Parathyroid adenoma (tissue), 2 donors: Measurements from ENCODE around the gene PBXIP1.

ENCODE experiments used
- H2AFZ ChIP-seq: fragments of 300-600 bp; sonication (generic); one replicate; pipeline ENCODE4 v1.7.0; 2017; ENCODE audit warnings: antibody characterized with exemption, mild to moderate bottlenecking
- H3K27ac ChIP-seq: fragments of 300-600 bp; sonication (generic); one replicate; pipeline ENCODE4 v1.7.0; 2017
- H3K27me3 ChIP-seq: fragments of 300-600 bp; sonication (generic); one replicate; pipeline ENCODE4 v1.7.0; 2017; ENCODE audit warnings: low read length; ENCODE audit not compliant: control insufficient read depth, insufficient read depth
- H3K36me3 ChIP-seq: fragments of 300-600 bp; sonication (generic); one replicate; pipeline ENCODE4 v1.7.0; 2017; ENCODE audit warnings: low read length; ENCODE audit not compliant: control insufficient read depth, insufficient read depth
- H3K4me1 ChIP-seq: fragments of 300-600 bp; sonication (generic); one replicate; pipeline ENCODE4 v1.7.0; 2017; ENCODE audit warnings: control low read depth
- H3K4me2 ChIP-seq: fragments of 300-600 bp; sonication (generic); one replicate; pipeline ENCODE4 v1.7.0; 2017; ENCODE audit warnings: low read length
- H3K4me3 ChIP-seq: fragments of 300-600 bp; sonication (generic); one replicate; pipeline ENCODE4 v1.7.0; 2017; ENCODE audit warnings: low read depth, low read length
- H3K79me2 ChIP-seq: fragments of 300-600 bp; sonication (generic); one replicate; pipeline ENCODE4 v1.7.0; 2017; ENCODE audit warnings: control low read depth
- H3K9ac ChIP-seq: fragments of 300-600 bp; sonication (generic); one replicate; pipeline ENCODE4 v1.7.0; 2017; ENCODE audit warnings: mild to moderate bottlenecking
- H3K9me3 ChIP-seq: fragments of 300-600 bp; sonication (generic); one replicate; pipeline ENCODE4 v1.7.0; 2017; ENCODE audit warnings: low read length; ENCODE audit not compliant: control insufficient read depth
- TF ChIP-seq, protein P1 (sequence below): fragments of 300-600 bp; sonication (generic); IDR thresholded peaks from one replicate; pipeline ENCODE4 v1.7.0; 2017; ENCODE audit warnings: antibody characterized with exemption, mild to moderate bottlenecking
- donor health status: primary hyperparathyroidism.

The PBXIP1 gene

GRCh38 chr1:154937988-154938386 lies 17.9 kb downstream of the PBXIP1 start:
- H3K79me2 ChIP-seq = no peaks in the 10 kb centered on the region
- H3K27me3 ChIP-seq = no peaks in the 10 kb centered on the region
- H3K9me3 ChIP-seq = no peaks in the 10 kb centered on the region
- peaks cover 24% of the 10 kb centered on the region for H3K4me1 ChIP-seq
- H3K4me2 ChIP-seq = peak overlapping the region; percentile 80
- TF ChIP-seq, protein P1, sequence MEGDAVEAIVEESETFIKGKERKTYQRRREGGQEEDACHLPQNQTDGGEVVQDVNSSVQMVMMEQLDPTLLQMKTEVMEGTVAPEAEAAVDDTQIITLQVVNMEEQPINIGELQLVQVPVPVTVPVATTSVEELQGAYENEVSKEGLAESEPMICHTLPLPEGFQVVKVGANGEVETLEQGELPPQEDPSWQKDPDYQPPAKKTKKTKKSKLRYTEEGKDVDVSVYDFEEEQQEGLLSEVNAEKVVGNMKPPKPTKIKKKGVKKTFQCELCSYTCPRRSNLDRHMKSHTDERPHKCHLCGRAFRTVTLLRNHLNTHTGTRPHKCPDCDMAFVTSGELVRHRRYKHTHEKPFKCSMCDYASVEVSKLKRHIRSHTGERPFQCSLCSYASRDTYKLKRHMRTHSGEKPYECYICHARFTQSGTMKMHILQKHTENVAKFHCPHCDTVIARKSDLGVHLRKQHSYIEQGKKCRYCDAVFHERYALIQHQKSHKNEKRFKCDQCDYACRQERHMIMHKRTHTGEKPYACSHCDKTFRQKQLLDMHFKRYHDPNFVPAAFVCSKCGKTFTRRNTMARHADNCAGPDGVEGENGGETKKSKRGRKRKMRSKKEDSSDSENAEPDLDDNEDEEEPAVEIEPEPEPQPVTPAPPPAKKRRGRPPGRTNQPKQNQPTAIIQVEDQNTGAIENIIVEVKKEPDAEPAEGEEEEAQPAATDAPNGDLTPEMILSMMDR = no peak
- H3K9ac ChIP-seq = no peak overlapping the region
- H3K27ac ChIP-seq = peak overlapping the region; percentile 99
- no peaks in the 10 kb centered on the region for H3K36me3 ChIP-seq
- H2AFZ ChIP-seq = peak overlapping the region; percentile 85
- peak overlapping the region; percentile 88 for H3K4me3 ChIP-seq

DNA sequence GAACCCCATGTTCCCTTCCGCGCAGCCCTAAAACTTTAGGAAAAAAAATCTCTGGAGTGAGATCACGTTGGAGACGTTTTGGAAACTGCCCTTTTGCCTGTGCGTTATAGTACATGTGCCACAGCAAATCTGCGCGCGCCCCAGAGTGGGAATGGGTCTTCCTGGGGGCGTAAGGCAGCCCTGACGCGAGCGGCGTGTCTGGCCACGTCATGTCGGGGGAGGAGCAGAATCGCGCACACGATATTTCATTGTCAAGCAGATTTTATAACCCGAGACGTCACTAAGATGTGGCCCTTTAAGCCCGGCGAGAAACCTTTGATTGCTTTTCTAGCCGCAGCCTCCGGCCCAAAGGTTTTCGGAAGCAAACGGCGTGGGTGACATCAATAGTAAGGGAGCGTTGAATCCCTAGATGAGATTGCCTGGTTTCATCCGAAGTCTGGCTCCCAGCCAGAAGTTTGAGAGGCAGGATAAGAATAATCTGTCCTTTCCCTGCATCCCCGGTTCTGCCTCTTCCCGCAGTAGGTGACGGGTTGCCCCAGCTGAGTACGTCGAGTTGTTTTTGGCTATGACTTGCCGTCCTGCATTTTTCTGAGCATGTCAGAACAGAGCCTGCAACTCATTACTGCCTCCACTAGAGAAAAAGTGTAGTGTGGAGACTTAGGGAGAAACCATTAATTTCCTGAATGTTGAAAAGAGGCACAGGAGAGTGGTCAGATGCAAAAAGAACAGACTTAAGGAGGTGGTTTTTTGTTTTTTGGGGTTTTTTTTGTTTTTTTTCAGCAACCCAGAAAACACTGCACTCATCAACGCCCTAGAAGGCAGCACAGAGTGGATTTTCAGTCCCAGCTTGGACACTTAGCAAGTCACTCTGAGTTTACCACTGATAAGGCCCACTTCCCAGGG lies 18.6 kb downstream of the PBXIP1 start:
- Histone ChIP-seq H3K4me2 (peak overlapping the region; percentile 80), H2AFZ (peak overlapping the region; percentile 85), H3K27ac (peak overlapping the region; percentile 99), H3K4me1 (peaks cover 24% of the 10 kb centered on the region), H3K36me3 (no peaks in the 10 kb centered on the region), H3K27me3 (no peaks in the 10 kb centered on the region), H3K4me3 (peak overlapping the region; percentile 88), H3K9ac (peak overlapping the region; percentile 61), H3K9me3 (no peaks in the 10 kb centered on the region), H3K79me2 (no peaks in the 10 kb centered on the region)
- TF ChIP-seq, protein P1 = peak; percentile 13

- no peaks in the 10 kb centered on the region for H3K79me2 ChIP-seq
Observed at GRCh38 chr1:154936555-154937084, 19.3 kb downstream of the PBXIP1 start, which contains the start of gene PMVK. TSS of gene PMVK (minus strand) at chr1:154936719. CDS start at chr1:154936685, 34 bp downstream.

GRCh38 chr1:154935749-154936554 lies 19.9 kb downstream of the PBXIP1 start:
- no peaks in the 10 kb centered on the region for H3K79me2 ChIP-seq
- H3K36me3 ChIP-seq = no peaks in the 10 kb centered on the region
- peak overlapping the region; percentile 88 for H3K4me3 ChIP-seq
- peak overlapping the region; percentile 85 for H2AFZ ChIP-seq
- H3K27ac ChIP-seq = peak overlapping the region; percentile 99
- H3K4me1 ChIP-seq = peaks cover 11% of the 10 kb centered on the region
- TF ChIP-seq, protein P1 = no peak
- H3K9me3 ChIP-seq = no peaks in the 10 kb centered on the region
- no peaks in the 10 kb centered on the region for H3K27me3 ChIP-seq
- no peak overlapping the region for H3K9ac ChIP-seq
- H3K4me2 ChIP-seq = peak overlapping the region; percentile 80

More at GRCh38 chr1:154936555-154937084, 19.3 kb downstream of the PBXIP1 start, which contains the start of gene PMVK:
- Histone ChIP-seq H3K27ac (peak within 1 kb of the TSS; percentile 99), H3K4me1 (peaks cover 17% of the 10 kb centered on the region), H3K4me2 (peak within 1 kb of the TSS; percentile 80), H3K9ac (peak within 1 kb of the TSS; percentile 61), H3K4me3 (peak within 1 kb of the TSS; percentile 88), H3K9me3 (no peaks in the 10 kb centered on the region), H2AFZ (peak within 1 kb of the TSS; percentile 85), H3K36me3 (no peaks in the 10 kb centered on the region), H3K27me3 (no peaks in the 10 kb centered on the region)
- TF ChIP-seq, protein P1 = peak; percentile 42
